Adrenal gland (tissue), 5 donors: ENCODE data around the gene CMIP.

Experiments used
- POLR2A ChIP-seq, 2 donors: fragments of 450-650 bp; IDR thresholded peaks; one replicate each; pipeline ENCODE4 v1.6.1; 2017; ENCODE audit warnings: antibody characterized with exemption in 2 of 2, mild to moderate bottlenecking in 2 of 2, moderate library complexity in 1 of 2
- TF ChIP-seq, protein P1 (sequence below), 6 experiments: fragments of 450-650 bp in 4 of 6; fragments of 200-600 bp in 2 of 6; sonication (generic) in 1 of 6; IDR thresholded peaks; 1 replicate in 5 of 6; 2 replicates in 1 of 6; pipeline versions ENCODE4 v1.5.1 to v1.8.0; 2016 to 2021; ENCODE audit warnings: antibody characterized with exemption in 6 of 6, mild to moderate bottlenecking in 2 of 6, moderate library complexity in 1 of 6
- donor health status: DM: no; HTN: no; CAD: no.

DNA sequence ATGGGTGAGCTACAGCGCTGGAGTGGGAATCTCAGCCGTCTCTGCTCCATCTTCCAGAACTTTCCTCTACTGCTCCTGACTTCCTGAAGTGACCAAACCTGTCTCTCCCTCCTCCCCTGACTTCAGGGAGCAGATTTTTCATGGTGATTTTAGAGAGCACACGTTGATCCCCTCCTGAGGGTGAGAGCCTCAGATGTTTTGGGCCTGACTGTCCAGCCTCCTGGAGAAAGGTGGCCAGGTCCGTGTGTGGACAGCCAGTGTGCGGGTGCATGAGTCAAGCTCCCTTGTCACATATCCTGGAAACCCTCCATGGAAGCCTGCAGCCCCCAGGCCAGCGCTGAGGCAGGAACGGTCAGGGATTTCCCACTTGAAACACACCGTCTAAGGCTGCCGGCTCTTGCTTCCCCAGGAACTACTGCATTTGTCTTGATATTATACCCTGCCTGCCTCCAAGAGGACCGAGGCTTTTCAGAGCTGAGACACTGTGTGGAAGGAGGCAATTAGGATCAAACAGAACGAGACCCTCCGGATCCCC, 143.1 kb downstream of the CMIP start:
- TF ChIP-seq, protein P1, sequence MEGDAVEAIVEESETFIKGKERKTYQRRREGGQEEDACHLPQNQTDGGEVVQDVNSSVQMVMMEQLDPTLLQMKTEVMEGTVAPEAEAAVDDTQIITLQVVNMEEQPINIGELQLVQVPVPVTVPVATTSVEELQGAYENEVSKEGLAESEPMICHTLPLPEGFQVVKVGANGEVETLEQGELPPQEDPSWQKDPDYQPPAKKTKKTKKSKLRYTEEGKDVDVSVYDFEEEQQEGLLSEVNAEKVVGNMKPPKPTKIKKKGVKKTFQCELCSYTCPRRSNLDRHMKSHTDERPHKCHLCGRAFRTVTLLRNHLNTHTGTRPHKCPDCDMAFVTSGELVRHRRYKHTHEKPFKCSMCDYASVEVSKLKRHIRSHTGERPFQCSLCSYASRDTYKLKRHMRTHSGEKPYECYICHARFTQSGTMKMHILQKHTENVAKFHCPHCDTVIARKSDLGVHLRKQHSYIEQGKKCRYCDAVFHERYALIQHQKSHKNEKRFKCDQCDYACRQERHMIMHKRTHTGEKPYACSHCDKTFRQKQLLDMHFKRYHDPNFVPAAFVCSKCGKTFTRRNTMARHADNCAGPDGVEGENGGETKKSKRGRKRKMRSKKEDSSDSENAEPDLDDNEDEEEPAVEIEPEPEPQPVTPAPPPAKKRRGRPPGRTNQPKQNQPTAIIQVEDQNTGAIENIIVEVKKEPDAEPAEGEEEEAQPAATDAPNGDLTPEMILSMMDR (IDR thresholded peaks at IDR 0.05) = no peak
- no peak for TF ChIP-seq POLR2A (IDR thresholded peaks at IDR 0.05)
